Skin epidermis (tissue), 12 donors: ENCODE data around the gene SPATA33.
"Not testable (repeated sequence)": the region's sequence is repeated elsewhere in the genome, so short reads cannot be mapped to it uniquely, and the experiment has no call there.

ENCODE experiments used
- H3K27ac ChIP-seq, 21 experiments: fragments of 200-600 bp; sonication (generic) in 11 of 21; one replicate each; pipeline ENCODE4 v1.5.0; 2020; ENCODE audit warnings: mild to moderate bottlenecking in 3 of 21, inconsistent platforms in 2 of 21, moderate library complexity in 2 of 21
- H3K4me3 ChIP-seq, 7 experiments: fragments of 200-600 bp; sonication (generic) in 2 of 7; one replicate each; pipeline ENCODE4 v1.5.0; 2020; ENCODE audit warnings: inconsistent platforms in 2 of 7, mild to moderate bottlenecking in 2 of 7, moderate library complexity in 1 of 7

SPATA33 gene

DNA sequence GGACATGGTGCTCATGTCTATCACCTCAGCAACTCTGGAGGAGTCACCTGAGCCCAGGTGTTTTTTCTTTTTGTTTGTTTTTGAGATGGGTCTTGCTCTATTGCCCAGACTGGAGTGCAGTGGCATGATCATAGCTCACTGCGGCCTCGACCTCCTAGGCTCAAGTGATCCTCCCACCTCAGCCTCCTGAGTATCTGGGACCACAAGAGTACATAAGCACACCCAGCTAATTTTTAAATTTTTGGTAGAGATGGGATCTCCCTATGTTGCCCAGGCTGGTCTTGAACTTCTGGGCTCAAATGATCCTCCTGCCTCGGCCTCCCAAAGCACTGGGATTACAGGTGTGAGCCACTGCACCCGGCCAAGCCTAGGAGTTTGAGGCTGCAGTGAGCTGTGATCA lies 32.0 kb downstream of the SPATA33 start:
- H3K4me3 ChIP-seq, H3K27ac ChIP-seq: not testable (repeated sequence)

- H3K27ac ChIP-seq: no peak overlapping the region
- H3K4me3 ChIP-seq: no peak overlapping the region
Observed at GRCh38 chr16:89690392-89690901, 32.8 kb downstream of the SPATA33 start.

- Histone ChIP-seq H3K27ac (no peak overlapping the region), H3K4me3 (no peak overlapping the region)
Observed at GRCh38 chr16:89691231-89691985, 33.8 kb downstream of the SPATA33 start.

GRCh38 chr16:89691986-89692569 lies 34.4 kb downstream of the SPATA33 start:
- H3K27ac ChIP-seq: no peak overlapping the region

GRCh38 chr16:89693289-89693731 lies 35.7 kb downstream of the SPATA33 start:
- no peak overlapping the region for H3K4me3 ChIP-seq
- H3K27ac ChIP-seq: no peak overlapping the region

More at GRCh38 chr16:89691986-89692569, 34.4 kb downstream of the SPATA33 start:
- no peak overlapping the region for H3K4me3 ChIP-seq

DNA sequence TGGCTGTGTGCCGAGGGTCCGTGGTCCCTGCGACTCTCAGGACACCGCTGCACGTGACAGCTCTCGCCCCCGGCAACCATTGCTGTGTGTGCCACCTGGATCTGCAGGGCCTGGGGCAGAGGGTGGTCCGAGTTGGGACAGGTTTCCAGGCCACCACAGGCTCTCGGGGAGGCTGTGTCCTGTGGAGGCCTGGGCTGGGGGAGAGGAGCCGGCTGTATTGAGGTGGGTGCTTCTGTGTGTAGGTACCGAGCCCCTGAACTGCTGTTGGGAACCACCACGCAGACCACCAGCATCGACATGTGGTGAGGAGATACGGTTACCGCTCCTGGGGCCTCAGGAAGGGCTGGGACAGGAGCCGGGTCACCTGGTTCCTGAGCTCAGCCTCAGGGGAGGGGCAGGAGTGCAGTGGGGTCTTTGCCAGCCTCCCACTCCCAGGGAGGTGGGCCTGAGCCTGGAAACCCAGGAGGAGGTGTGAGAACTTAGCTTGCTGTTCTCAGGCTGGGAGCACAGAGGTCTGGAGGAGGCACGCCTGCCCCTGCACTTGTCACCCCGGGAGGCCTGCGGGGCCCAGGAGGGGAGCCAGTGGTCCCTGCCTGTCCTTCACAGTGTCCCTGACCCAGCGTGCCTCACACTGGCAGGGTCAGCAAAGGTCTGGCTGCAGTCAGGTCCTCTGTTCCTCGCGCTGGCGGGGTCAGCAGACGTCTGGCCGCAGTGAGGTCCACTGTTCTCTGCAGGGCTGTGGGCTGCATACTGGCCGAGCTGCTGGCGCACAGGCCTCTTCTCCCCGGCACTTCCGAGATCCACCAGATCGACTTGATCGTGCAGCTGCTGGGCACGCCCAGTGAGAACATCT lies 36.5 kb downstream of the SPATA33 start:
- no peak overlapping the region for H3K4me3 ChIP-seq
- H3K27ac ChIP-seq: no peak overlapping the region

GRCh38 chr16:89694784-89695085 lies 37.1 kb downstream of the SPATA33 start:
- not testable (repeated sequence) for H3K4me3 ChIP-seq, H3K27ac ChIP-seq

- no peak overlapping the region for H3K27ac ChIP-seq
Observed at GRCh38 chr16:89695086-89695874, 37.6 kb downstream of the SPATA33 start.

DNA sequence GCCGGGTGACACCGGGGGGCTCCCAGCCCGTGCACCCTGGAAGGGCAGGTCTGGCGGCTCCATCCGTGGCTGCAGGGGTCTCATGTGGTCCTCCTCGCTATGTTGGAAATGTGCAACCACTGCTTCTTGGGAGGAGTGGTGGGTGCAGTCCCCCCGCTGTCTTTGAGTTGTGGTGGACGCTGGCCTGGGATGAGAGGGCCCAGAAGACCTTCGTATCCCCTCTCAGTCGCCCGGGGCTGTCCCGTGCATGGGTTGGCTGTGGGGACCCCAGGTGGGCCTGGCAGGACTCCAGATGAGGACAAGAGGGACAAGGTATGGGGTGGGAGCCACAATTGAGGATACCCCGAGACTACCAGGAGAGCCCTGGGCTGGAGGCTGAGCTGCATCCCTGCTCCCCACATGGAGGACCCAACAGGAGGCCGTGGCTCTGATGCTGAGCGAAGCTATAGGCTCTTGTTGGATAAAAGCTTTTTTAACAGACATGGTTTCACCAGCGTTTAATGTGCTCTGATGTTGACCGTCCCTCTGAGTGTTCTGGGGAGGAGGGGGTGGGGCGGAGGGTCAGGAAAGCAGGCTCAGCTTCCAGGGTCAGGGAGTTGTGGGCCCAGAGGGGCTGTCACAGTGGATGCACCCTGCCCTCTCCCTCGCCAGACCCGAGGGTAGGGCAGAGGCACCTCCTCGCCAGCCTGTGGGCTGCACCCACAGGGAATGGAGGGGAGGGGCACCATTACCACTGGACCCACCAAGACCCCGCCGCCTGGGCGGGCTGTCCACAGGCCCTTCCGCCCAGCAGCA lies 38.4 kb downstream of the SPATA33 start:
- Histone ChIP-seq H3K27ac (no peak overlapping the region), H3K4me3 (no peak overlapping the region)

More at GRCh38 chr16:89695086-89695874, 37.6 kb downstream of the SPATA33 start:
- no peak overlapping the region for H3K4me3 ChIP-seq

GRCh38 chr16:89696670-89697128 lies 39.1 kb downstream of the SPATA33 start:
- H3K4me3 ChIP-seq: no peak overlapping the region
- H3K27ac ChIP-seq: no peak overlapping the region

- H3K27ac ChIP-seq: no peak overlapping the region
- H3K4me3 ChIP-seq: no peak overlapping the region
Observed at GRCh38 chr16:89697161-89697615, 39.6 kb downstream of the SPATA33 start.

GRCh38 chr16:89697616-89698331 lies 40.1 kb downstream of the SPATA33 start:
- H3K27ac ChIP-seq: no peak overlapping the region
- no peak overlapping the region for H3K4me3 ChIP-seq

DNA sequence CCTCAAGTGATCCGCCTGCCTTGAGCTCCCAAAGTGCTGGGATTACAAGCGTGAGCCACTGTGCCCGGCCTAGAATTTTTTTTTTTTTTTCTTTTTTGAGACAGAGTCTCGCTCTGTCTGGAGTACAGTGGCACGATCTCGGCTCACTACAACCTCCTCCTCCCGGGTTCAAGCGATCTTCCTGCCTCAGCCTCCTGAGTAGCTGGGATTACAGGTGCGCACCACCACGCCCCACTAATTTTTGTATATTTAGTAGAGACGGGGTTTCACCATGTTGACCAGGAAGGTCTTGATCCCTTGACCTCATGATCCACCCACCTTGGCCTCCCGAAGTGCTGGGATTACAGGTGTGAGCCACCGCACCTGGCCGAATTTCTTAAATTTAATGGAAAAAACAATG lies 41.1 kb downstream of the SPATA33 start:
- H3K27ac ChIP-seq, H3K4me3 ChIP-seq: not testable (repeated sequence)

- Histone ChIP-seq H3K27ac (peak overlapping the region in 7 of 21 experiments; percentile 17 to 88 (median 69)), H3K4me3 (peak overlapping the region in 3 of 7 experiments; percentile 60 to 87 (median 67))
Observed at GRCh38 chr16:89699629-89700099, 42.0 kb downstream of the SPATA33 start.

- peak overlapping the region in 16 of 21 experiments; percentile 56 to 93 (median 83) for H3K27ac ChIP-seq
- peak overlapping the region; percentile 46 to 89 (median 67) for H3K4me3 ChIP-seq
Observed at GRCh38 chr16:89700100-89700648, 42.5 kb downstream of the SPATA33 start.

DNA sequence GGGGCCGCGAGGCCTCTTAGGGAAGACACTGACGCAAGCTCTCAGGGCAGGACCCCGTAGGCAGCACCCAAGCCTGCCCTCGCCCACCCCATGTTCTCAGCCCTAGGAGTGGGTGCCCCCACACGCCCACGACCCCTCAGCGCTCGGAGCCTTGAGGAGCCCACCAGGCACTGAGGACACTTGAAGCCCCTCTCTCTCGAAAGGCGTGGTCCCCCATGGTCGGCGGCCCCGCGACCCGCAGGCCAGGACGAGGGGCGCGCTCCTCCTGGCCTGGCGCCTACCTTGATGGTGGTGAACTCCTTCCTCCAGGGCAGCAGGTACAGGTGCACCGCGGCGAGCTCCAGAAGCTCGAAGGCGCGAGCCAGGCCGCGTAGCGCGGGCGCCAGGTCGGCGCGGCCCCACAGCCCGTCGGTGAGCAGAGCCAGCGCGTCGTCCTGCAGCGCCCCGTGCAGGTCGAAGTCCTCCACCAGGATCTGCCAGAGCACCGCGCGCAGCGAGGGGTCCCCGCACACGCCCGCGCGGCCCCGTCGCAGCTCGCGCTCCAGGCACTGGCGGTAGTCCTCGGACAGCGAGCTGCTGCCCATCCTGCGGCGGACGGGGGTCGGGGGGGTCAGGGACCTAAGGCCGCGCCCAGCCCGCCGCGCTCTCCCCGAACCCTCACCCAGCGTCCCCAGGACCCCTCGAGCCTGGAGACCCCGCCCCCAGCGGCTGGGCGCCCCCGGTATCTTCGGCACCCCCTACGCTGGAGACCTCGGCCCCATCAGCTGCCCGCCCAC lies 43.2 kb downstream of the SPATA33 start:
- H3K4me3 ChIP-seq: peak overlapping the region; percentile 46 to 89 (median 67)
- peak overlapping the region; percentile 1 to 93 (median 81) for H3K27ac ChIP-seq
